ENCODE data around the gene SIM1. TPM values are rescaled to one million over a fixed set of nuclear protein-coding genes. Genes with fewer than 3 reads are reported as not detected.
A peak's percentile ranks its signal among the peaks of the same experiment; 100 is the strongest.

SIM1 gene
- polyA plus RNA-seq, 1 experiment: 32.9 TPM

- peak; percentile 56 for DNase-seq (ENCODE audit: low read depth)
- ChIA-PET POLR2A (interaction anchor here (0.6 kb wide), 1 partner anchor 168 kb away, joined by 3 read pairs; no protein-coding TSS in a partner anchor), CTCF (interaction anchor here (1.2 to 1.8 kb wide), 2 partner anchors 21 to 141 kb away, joined by 3 to 4 read pairs; no protein-coding TSS in a partner anchor)
- no peak for TF ChIP-seq CTCF (IDR thresholded peaks at IDR 0.05; ENCODE audit: insufficient read depth, low read depth, low read length)
- no peaks in the 10 kb centered on the region for H3K27me3 ChIP-seq (ENCODE audit: control insufficient read depth, insufficient read depth, low read length)
- H3K36me3 ChIP-seq (ENCODE audit: control insufficient read depth, insufficient read depth, low read length): no peaks in the 10 kb centered on the region
- H3K4me3 ChIP-seq (ENCODE audit: low read depth, low read length): no peak overlapping the region
Measured at GRCh38 chr6:100343316-100344077, 121.2 kb downstream of the SIM1 start.

DNA sequence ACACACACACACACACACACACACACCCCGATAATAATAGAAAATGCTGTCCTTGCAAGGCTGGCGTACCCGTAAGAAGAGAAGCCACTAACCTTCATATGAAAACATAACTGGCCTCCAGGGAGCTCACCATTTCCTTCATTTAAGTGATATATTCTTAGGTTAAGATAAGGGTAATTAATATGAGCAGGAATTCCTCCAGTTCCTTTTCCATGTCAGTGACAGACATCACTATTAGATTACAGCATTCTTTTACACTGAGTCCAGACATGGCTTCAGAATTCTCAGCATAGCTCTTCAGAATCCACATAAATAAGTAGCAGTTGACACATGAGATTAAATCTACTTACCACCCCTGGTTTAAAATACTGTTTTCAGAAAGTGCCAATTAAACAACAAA is 121.9 kb downstream of the SIM1 start:
- ChIA-PET POLR2A (no interaction called here), CTCF (interaction anchor here (1.2 kb wide), 1 partner anchor 20 kb away, joined by 3 read pairs; no protein-coding TSS in a partner anchor)
- Histone ChIP-seq H3K27me3 (ENCODE audit: control insufficient read depth, insufficient read depth, low read length) (no peaks in the 10 kb centered on the region), H3K4me3 (ENCODE audit: low read depth, low read length) (no peak overlapping the region), H3K36me3 (ENCODE audit: control insufficient read depth, insufficient read depth, low read length) (no peaks in the 10 kb centered on the region)
- no peak for TF ChIP-seq CTCF (IDR thresholded peaks at IDR 0.05; ENCODE audit: insufficient read depth, low read depth, low read length)
- DNase-seq (ENCODE audit: low read depth): no peak

DNA sequence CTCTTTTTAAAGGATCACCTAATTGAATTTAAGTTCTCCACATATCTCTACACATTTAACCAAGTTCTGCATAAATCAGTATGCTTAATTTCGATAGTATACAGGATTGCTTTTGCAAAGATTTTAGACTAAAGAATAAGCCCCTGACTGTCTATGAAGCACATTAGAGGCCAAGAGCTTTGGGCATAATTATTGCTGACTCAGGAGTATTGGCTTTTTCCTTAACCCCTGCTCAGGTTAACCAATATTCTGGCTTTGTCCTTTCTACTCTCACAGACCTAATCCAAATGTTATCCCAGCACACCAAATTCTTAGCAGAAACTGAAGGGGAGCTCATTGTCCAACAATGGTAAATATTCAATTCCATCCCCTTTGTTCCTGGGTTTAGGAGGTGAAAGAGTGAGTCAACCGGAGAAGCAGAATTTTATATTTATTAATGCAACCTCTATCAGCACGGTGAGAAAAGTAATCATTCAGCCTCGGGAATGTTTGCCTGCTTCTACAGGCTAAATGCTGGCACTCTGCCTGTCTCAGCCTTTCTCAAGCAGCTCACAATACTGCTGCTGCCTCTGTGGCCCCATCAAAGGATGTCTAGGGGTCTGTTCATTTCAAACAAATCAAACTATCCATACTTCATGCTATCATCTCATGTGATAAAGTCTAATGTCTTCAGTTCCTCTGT is 125.0 kb downstream of the SIM1 start:
- no peaks in the 10 kb centered on the region for H3K27me3 ChIP-seq (ENCODE audit: control insufficient read depth, insufficient read depth, low read length)
- DNase-seq (ENCODE audit: low read depth): no peak
- CTCF ChIA-PET: interaction anchor here (0.9 to 1.0 kb wide), 2 partner anchors 163 to 232 kb away, joined by 3 read pairs; no protein-coding TSS in a partner anchor
- POLR2A ChIA-PET: no interaction called here
- no peaks in the 10 kb centered on the region for H3K36me3 ChIP-seq (ENCODE audit: control insufficient read depth, insufficient read depth, low read length)
- TF ChIP-seq CTCF (IDR thresholded peaks at IDR 0.05; ENCODE audit: insufficient read depth, low read depth, low read length): no peak
- H3K4me3 ChIP-seq (ENCODE audit: low read depth, low read length): no peak overlapping the region

- POLR2A ChIA-PET: no interaction called here
- H3K36me3 ChIP-seq (ENCODE audit: control insufficient read depth, insufficient read depth, low read length): no peaks in the 10 kb centered on the region
- H3K4me3 ChIP-seq (ENCODE audit: low read depth, low read length): no peak overlapping the region
- TF ChIP-seq CTCF (IDR thresholded peaks at IDR 0.05; ENCODE audit: insufficient read depth, low read depth, low read length): no peak
- H3K27me3 ChIP-seq (ENCODE audit: control insufficient read depth, insufficient read depth, low read length): no peaks in the 10 kb centered on the region
- DNase-seq (ENCODE audit: low read depth): no peak
- CTCF ChIA-PET: interaction anchor here (0.7 kb wide), 1 partner anchor 11 kb away, joined by 3 read pairs; no protein-coding TSS in a partner anchor
Measured at GRCh38 chr6:100338090-100338489, 126.6 kb downstream of the SIM1 start.

GRCh38 chr6:100336876-100337275 is 127.8 kb downstream of the SIM1 start:
- Histone ChIP-seq H3K36me3 (ENCODE audit: control insufficient read depth, insufficient read depth, low read length) (no peaks in the 10 kb centered on the region), H3K27me3 (ENCODE audit: control insufficient read depth, insufficient read depth, low read length) (no peaks in the 10 kb centered on the region), H3K4me3 (ENCODE audit: low read depth, low read length) (no peak overlapping the region)
- no peak for DNase-seq (ENCODE audit: low read depth)
- ChIA-PET POLR2A (no interaction called here), CTCF (no interaction called here)
- no peak for TF ChIP-seq CTCF (IDR thresholded peaks at IDR 0.05; ENCODE audit: insufficient read depth, low read depth, low read length)

Data from BJ (cell line).